22Rv1 (cell line): Measurements from ENCODE around the gene RNF41.

Source experiments
- ZFX ChIP-seq: fragments of 450-650 bp; IDR thresholded peaks from 2 replicates; pipeline ENCODE4 v1.6.1; 2017; ENCODE audit warnings: antibody characterized with exemption, borderline replicate concordance
- TF ChIP-seq, protein P1 (sequence below): fragments of 450-650 bp; IDR thresholded peaks from 2 replicates; pipeline ENCODE4 v1.5.1; 2017; ENCODE audit warnings: mild to moderate bottlenecking

- TF ChIP-seq, protein P1, sequence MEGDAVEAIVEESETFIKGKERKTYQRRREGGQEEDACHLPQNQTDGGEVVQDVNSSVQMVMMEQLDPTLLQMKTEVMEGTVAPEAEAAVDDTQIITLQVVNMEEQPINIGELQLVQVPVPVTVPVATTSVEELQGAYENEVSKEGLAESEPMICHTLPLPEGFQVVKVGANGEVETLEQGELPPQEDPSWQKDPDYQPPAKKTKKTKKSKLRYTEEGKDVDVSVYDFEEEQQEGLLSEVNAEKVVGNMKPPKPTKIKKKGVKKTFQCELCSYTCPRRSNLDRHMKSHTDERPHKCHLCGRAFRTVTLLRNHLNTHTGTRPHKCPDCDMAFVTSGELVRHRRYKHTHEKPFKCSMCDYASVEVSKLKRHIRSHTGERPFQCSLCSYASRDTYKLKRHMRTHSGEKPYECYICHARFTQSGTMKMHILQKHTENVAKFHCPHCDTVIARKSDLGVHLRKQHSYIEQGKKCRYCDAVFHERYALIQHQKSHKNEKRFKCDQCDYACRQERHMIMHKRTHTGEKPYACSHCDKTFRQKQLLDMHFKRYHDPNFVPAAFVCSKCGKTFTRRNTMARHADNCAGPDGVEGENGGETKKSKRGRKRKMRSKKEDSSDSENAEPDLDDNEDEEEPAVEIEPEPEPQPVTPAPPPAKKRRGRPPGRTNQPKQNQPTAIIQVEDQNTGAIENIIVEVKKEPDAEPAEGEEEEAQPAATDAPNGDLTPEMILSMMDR, result no peak
- no peak for TF ChIP-seq ZFX
Observed at GRCh38 chr12:56221232-56221756, 428 bp downstream of the RNF41 start.
